Loucy (cell line): Measurements from ENCODE around the gene TGFBR3L.

Experiments used
- H2AFZ ChIP-seq: fragments of 200-600 bp; sonication (generic); 2 replicates; pipeline ENCODE4 v1.6.0; 2016; ENCODE audit warnings: antibody characterized with exemption, mild to moderate bottlenecking, low read length, moderate library complexity
- H3F3A ChIP-seq: fragments of 200-600 bp; 2 replicates; pipeline ENCODE4 v1.6.0; 2016; ENCODE audit warnings: antibody characterized with exemption, low read depth, mild to moderate bottlenecking
- H3K27me3 ChIP-seq: fragments of 200-600 bp; sonication (generic); 2 replicates; pipeline ENCODE4 v1.6.1; 2014; ENCODE audit warnings: low read length, mild to moderate bottlenecking; ENCODE audit not compliant: insufficient read depth, poor library complexity, severe bottlenecking
- H3K36me3 ChIP-seq: fragments of 200-600 bp; sonication (generic); 2 replicates; pipeline ENCODE4 v1.6.1; 2016; ENCODE audit warnings: low read length; ENCODE audit not compliant: insufficient read depth
- H3K4me1 ChIP-seq: fragments of 200-600 bp; sonication (generic); 2 replicates; pipeline ENCODE4 v1.5.1; 2014; ENCODE audit warnings: low read length, mild to moderate bottlenecking; ENCODE audit not compliant: insufficient read depth, poor library complexity, severe bottlenecking
- H3K4me2 ChIP-seq: fragments of 200-600 bp; sonication (generic); 2 replicates; pipeline ENCODE4 v1.6.0; 2014; ENCODE audit warnings: antibody characterized with exemption, low read length, low read depth, mild to moderate bottlenecking; ENCODE audit not compliant: poor library complexity, severe bottlenecking
- H3K4me3 ChIP-seq: fragments of 200-600 bp; sonication (generic); 2 replicates; pipeline ENCODE4 v1.5.1; 2014; ENCODE audit warnings: low read length, mild to moderate bottlenecking, mixed read lengths; ENCODE audit not compliant: poor library complexity, severe bottlenecking
- H3K79me2 ChIP-seq: fragments of 200-600 bp; sonication (generic); 2 replicates; pipeline ENCODE4 v1.6.1; 2014; ENCODE audit warnings: low read length; ENCODE audit not compliant: insufficient read depth
- H3K9ac ChIP-seq: fragments of 200-600 bp; sonication (generic); 2 replicates; pipeline ENCODE4 v1.6.0; 2014; ENCODE audit warnings: mild to moderate bottlenecking, low read depth, low read length, moderate library complexity; ENCODE audit not compliant: poor library complexity, severe bottlenecking
- H3K9me2 ChIP-seq: fragments of 200-600 bp; sonication (generic); replicated peaks from 2 replicates; pipeline ENCODE4 v1.6.1; 2016; ENCODE audit warnings: low read depth, low read length, mixed read lengths
- H3K9me3 ChIP-seq: fragments of 200-600 bp; sonication (generic); 2 replicates; pipeline ENCODE4 v1.6.1; 2014; ENCODE audit warnings: mild to moderate bottlenecking, antibody characterized with exemption, low read length, low read depth; ENCODE audit not compliant: insufficient read depth
- H4K20me1 ChIP-seq: fragments of 200-600 bp; sonication (generic); 2 replicates; pipeline ENCODE4 v1.6.0; 2014; ENCODE audit warnings: antibody characterized with exemption, low read length, mild to moderate bottlenecking; ENCODE audit not compliant: insufficient read depth, poor library complexity, severe bottlenecking
- EZH2phosphoT487 ChIP-seq: fragments of 200-600 bp; IDR thresholded peaks from 2 replicates; pipeline ENCODE4 v1.6.1; 2018; ENCODE audit warnings: antibody characterized with exemption, mild to moderate bottlenecking, moderate library complexity, borderline replicate concordance
- TF ChIP-seq, protein P1 (sequence below): fragments of 200-600 bp; sonication (generic); conservative IDR thresholded peaks from 2 replicates; pipeline ENCODE4 v1.5.1; 2014; ENCODE audit warnings: mild to moderate bottlenecking, antibody characterized with exemption, low read length

TGFBR3L gene

DNA sequence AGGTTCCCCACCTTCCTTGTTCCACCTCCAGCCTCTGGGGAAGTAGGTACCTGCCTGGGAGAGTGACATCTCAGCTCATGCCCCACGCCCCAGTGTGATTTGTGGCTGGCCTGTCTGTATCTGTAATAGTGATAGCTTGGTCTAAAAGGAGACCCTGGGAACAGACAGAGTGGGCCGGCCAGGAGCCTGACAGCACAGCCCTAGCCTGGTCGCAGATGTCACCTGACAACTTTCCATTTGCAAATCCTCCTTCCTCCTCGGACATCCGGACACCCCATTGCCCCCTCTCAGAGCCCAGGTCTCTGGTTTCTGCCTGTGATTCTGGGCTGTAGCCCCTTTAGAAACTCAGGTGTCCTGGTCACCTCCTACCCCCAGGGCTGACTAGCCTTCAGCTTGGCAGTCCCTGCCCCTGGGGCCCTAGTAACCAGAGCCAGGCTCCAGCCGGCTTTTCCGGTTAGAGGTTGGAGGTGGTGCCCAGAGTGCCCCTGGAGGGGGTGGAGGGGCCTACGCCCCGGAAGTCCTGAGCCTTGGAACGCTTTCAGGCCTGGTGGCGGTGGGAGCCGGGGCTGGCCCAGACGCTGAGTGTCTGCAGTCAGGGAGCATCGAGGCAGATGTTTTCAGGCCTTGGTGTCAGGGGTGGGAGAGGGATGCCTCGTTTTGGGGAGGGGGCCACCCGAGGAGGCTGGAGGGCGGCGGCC, 19.9 kb upstream of the TGFBR3L start:
- TF ChIP-seq, protein P1, sequence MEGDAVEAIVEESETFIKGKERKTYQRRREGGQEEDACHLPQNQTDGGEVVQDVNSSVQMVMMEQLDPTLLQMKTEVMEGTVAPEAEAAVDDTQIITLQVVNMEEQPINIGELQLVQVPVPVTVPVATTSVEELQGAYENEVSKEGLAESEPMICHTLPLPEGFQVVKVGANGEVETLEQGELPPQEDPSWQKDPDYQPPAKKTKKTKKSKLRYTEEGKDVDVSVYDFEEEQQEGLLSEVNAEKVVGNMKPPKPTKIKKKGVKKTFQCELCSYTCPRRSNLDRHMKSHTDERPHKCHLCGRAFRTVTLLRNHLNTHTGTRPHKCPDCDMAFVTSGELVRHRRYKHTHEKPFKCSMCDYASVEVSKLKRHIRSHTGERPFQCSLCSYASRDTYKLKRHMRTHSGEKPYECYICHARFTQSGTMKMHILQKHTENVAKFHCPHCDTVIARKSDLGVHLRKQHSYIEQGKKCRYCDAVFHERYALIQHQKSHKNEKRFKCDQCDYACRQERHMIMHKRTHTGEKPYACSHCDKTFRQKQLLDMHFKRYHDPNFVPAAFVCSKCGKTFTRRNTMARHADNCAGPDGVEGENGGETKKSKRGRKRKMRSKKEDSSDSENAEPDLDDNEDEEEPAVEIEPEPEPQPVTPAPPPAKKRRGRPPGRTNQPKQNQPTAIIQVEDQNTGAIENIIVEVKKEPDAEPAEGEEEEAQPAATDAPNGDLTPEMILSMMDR = no peak
- no peak for TF ChIP-seq EZH2phosphoT487
- Histone ChIP-seq H3F3A (no peaks in the 10 kb centered on the region), H3K4me1 (peaks cover 4% of the 10 kb centered on the region), H3K79me2 (no peaks in the 10 kb centered on the region), H3K36me3 (no peaks in the 10 kb centered on the region), H3K9ac (no peak overlapping the region), H3K9me2 (no peaks in the 10 kb centered on the region), H3K4me3 (no peak overlapping the region), H2AFZ (no peak overlapping the region), H4K20me1 (no peaks in the 10 kb centered on the region), H3K9me3 (no peaks in the 10 kb centered on the region), H3K4me2 (no peak overlapping the region), H3K27me3 (no peaks in the 10 kb centered on the region)

- no peaks in the 10 kb centered on the region for H4K20me1 ChIP-seq
- no peaks in the 10 kb centered on the region for H3K36me3 ChIP-seq
- no peak overlapping the region for H2AFZ ChIP-seq
- no peaks in the 10 kb centered on the region for H3K79me2 ChIP-seq
- H3K4me2 ChIP-seq = no peak overlapping the region
- H3K9ac ChIP-seq = no peak overlapping the region
- H3K9me3 ChIP-seq = no peaks in the 10 kb centered on the region
- no peak for TF ChIP-seq EZH2phosphoT487
- TF ChIP-seq, protein P1 = no peak
- peaks cover 4% of the 10 kb centered on the region for H3K4me1 ChIP-seq
- no peaks in the 10 kb centered on the region for H3F3A ChIP-seq
- H3K4me3 ChIP-seq = no peak overlapping the region
- H3K9me2 ChIP-seq = no peaks in the 10 kb centered on the region
- H3K27me3 ChIP-seq = no peaks in the 10 kb centered on the region
These were observed 19.1 kb upstream of the TGFBR3L start for GRCh38 chr19:7895565-7895964.

DNA sequence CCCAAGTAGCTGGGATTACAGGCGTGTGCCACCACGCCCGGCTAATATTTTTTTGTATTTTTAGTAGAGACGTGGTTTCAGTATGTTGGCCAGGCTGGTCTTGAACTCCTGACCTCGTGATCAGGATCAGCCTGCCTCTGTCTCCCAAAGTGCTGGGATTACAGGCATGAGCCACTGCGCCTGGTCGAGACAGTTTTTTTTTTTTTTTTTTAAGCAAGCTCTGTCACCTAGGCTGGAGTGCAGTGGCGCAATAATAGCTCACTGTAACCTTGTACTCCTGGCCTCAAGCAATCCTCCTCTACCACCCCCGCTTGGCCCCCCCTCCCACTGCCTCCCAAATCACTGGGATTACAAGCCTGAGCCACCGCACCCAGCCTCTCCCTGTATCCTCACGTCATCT, 17.3 kb upstream of the TGFBR3L start:
- no peaks in the 10 kb centered on the region for H3F3A ChIP-seq
- no peaks in the 10 kb centered on the region for H3K36me3 ChIP-seq
- no peaks in the 10 kb centered on the region for H3K9me2 ChIP-seq

More for the DNA sequence above, 17.3 kb upstream of the TGFBR3L start:
- no peaks in the 10 kb centered on the region for H4K20me1 ChIP-seq
- H3K9ac ChIP-seq = no peak overlapping the region
- H3K4me2 ChIP-seq = no peak overlapping the region
- H3K27me3 ChIP-seq = no peaks in the 10 kb centered on the region
- no peaks in the 10 kb centered on the region for H3K9me3 ChIP-seq
- TF ChIP-seq, protein P1 = no peak
- TF ChIP-seq EZH2phosphoT487 = no peak
- H3K4me1 ChIP-seq = no peaks in the 10 kb centered on the region
- no peak overlapping the region for H3K4me3 ChIP-seq
- H2AFZ ChIP-seq = no peak overlapping the region
- no peaks in the 10 kb centered on the region for H3K79me2 ChIP-seq
